Measurements from ENCODE around the gene ZNF550.

DNA sequence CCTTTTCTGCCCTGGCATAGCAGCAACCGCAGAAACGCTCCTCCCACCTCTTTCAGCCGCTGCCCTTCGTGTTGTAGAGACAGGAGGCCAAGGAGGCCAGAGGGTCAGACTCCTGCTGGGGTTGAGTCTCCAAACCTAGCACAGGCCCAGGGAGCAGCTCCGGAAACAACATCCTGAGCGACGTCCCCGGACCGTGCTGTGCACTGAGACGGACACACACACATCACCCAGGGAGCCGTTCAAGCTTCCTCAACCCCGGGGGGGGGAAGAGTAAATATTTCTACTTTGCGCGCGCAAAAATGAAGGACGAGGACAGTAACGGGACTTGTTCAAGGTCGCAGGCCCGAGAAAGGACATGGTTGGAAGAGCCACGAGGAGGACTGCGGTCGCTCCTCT lies 657 bp downstream of the ZNF550 start:
- TF ChIP-seq JUNB (IDR thresholded peaks at IDR 0.05): no peak
- no peak for TF ChIP-seq RBBP5 (conservative IDR thresholded peaks at IDR 0.05)
- no peak for TF ChIP-seq POLR2A (IDR thresholded peaks at IDR 0.05; ENCODE audit: low read depth, low read length)
- TF ChIP-seq BRCA1 (IDR thresholded peaks at IDR 0.05; ENCODE audit: low read depth, low read length): no peak
- TF ChIP-seq ZNF274 (IDR thresholded peaks at IDR 0.05; ENCODE audit: insufficient read depth, insufficient read length): no peak
- TF ChIP-seq MXI1 (IDR thresholded peaks at IDR 0.05; ENCODE audit: low read depth, low read length): no peak
- no peak for TF ChIP-seq JUND (IDR thresholded peaks at IDR 0.05; ENCODE audit: low read depth, low read length)
- TF ChIP-seq, protein P1, sequence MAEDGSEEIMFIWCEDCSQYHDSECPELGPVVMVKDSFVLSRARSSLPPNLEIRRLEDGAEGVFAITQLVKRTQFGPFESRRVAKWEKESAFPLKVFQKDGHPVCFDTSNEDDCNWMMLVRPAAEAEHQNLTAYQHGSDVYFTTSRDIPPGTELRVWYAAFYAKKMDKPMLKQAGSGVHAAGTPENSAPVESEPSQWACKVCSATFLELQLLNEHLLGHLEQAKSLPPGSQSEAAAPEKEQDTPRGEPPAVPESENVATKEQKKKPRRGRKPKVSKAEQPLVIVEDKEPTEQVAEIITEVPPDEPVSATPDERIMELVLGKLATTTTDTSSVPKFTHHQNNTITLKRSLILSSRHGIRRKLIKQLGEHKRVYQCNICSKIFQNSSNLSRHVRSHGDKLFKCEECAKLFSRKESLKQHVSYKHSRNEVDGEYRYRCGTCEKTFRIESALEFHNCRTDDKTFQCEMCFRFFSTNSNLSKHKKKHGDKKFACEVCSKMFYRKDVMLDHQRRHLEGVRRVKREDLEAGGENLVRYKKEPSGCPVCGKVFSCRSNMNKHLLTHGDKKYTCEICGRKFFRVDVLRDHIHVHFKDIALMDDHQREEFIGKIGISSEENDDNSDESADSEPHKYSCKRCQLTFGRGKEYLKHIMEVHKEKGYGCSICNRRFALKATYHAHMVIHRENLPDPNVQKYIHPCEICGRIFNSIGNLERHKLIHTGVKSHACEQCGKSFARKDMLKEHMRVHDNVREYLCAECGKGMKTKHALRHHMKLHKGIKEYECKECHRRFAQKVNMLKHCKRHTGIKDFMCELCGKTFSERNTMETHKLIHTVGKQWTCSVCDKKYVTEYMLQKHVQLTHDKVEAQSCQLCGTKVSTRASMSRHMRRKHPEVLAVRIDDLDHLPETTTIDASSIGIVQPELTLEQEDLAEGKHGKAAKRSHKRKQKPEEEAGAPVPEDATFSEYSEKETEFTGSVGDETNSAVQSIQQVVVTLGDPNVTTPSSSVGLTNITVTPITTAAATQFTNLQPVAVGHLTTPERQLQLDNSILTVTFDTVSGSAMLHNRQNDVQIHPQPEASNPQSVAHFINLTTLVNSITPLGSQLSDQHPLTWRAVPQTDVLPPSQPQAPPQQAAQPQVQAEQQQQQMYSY (CRISPR knock-in tag; IDR thresholded peaks at IDR 0.05): no peak
- TF ChIP-seq, protein P2, sequence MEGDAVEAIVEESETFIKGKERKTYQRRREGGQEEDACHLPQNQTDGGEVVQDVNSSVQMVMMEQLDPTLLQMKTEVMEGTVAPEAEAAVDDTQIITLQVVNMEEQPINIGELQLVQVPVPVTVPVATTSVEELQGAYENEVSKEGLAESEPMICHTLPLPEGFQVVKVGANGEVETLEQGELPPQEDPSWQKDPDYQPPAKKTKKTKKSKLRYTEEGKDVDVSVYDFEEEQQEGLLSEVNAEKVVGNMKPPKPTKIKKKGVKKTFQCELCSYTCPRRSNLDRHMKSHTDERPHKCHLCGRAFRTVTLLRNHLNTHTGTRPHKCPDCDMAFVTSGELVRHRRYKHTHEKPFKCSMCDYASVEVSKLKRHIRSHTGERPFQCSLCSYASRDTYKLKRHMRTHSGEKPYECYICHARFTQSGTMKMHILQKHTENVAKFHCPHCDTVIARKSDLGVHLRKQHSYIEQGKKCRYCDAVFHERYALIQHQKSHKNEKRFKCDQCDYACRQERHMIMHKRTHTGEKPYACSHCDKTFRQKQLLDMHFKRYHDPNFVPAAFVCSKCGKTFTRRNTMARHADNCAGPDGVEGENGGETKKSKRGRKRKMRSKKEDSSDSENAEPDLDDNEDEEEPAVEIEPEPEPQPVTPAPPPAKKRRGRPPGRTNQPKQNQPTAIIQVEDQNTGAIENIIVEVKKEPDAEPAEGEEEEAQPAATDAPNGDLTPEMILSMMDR (IDR thresholded peaks at IDR 0.05 in 2 of 3, conservative IDR thresholded peaks at IDR 0.05 in 1 of 3; ENCODE audit: control insufficient read depth in 2 of 3, extremely low read depth in 1 of 3, insufficient read depth in 1 of 3, low read depth in 3 of 3, low read length in 3 of 3): no peak
- TF ChIP-seq ZBED1 (IDR thresholded peaks at IDR 0.05; ENCODE audit: borderline replicate concordance): no peak
